Measurements from ENCODE around the gene TMEM266.

DNA sequence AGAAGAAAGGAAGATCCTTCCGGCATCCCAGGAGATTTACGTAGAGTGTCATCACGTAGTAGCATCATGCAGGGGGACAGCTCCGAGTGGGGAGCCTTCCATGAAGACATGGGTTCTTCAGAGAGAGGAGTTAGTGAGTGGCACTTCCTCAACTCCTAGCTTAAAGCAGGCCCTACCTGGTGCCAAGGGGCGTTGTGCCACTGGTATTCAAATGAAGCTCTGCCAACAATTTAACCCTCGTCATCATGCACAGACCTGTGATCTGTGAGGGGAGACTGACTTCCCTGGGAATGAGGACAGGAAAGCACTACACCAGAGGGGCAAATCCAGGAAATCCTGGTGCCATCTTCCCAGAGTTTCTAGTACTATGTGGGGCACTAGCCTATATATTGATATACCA is 59.0 kb downstream of the TMEM266 start:
- TF ChIP-seq FOXA1 (IDR thresholded peaks at IDR 0.05) (no peak), BHLHE40 (IDR thresholded peaks at IDR 0.05; ENCODE audit: borderline replicate concordance) (no peak), ELF4 (IDR thresholded peaks at IDR 0.05) (no peak), LEF1 (IDR thresholded peaks at IDR 0.05; ENCODE audit: borderline replicate concordance) (no peak), SP1 (IDR thresholded peaks at IDR 0.05) (no peak), ZNF384 (IDR thresholded peaks at IDR 0.05) (no peak), TARDBP (IDR thresholded peaks at IDR 0.05) (no peak), HDGF (IDR thresholded peaks at IDR 0.05; ENCODE audit: borderline replicate concordance) (no peak), ARNT (IDR thresholded peaks at IDR 0.05) (no peak)
